ENCODE data around the gene TOR1B.

DNA sequence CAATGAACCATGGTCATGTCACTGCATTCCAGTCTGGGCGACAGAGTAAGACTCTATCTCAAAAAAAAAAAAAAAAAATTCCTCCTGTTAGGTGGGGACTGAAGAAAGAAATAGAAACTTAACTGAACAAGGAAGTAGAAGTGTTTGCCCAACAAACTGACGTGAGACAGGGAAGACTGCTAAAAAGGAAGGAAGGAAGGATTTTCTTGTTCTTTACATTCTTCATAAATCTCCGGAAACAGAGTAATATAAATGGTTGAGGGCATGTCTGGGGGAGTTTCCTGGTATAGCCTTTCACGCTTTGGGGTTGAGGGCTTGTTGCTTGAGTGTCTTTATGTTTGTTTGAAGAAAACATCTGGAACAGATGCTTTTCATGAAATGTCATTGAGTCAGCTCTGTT lies 3.1 kb downstream of the TOR1B start:
- TF ChIP-seq EZH2phosphoT487 (IDR thresholded peaks at IDR 0.05; ENCODE audit: borderline replicate concordance, low read length), result no peak
- TF ChIP-seq, protein P1, sequence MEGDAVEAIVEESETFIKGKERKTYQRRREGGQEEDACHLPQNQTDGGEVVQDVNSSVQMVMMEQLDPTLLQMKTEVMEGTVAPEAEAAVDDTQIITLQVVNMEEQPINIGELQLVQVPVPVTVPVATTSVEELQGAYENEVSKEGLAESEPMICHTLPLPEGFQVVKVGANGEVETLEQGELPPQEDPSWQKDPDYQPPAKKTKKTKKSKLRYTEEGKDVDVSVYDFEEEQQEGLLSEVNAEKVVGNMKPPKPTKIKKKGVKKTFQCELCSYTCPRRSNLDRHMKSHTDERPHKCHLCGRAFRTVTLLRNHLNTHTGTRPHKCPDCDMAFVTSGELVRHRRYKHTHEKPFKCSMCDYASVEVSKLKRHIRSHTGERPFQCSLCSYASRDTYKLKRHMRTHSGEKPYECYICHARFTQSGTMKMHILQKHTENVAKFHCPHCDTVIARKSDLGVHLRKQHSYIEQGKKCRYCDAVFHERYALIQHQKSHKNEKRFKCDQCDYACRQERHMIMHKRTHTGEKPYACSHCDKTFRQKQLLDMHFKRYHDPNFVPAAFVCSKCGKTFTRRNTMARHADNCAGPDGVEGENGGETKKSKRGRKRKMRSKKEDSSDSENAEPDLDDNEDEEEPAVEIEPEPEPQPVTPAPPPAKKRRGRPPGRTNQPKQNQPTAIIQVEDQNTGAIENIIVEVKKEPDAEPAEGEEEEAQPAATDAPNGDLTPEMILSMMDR (IDR thresholded peaks at IDR 0.05; ENCODE audit: low read depth, low read length, poor library complexity, severe bottlenecking), result no peak

All from DOHH2 (cell line).